GM20431 (cell line): ENCODE data around the gene KRT17.

ENCODE experiments used
- in situ Hi-C: fragments of 300-500 bp; cut with MseI, MboI; formaldehyde crosslinking; loops from one replicate; pipeline ENCODE4 v1.15.0; 2020; ENCODE audit warnings: low sequenced_read_pairs; ENCODE audit not compliant: unreplicated experiment

The KRT17 gene

GRCh38 chr17:41624208-41625101 lies at the start of gene KRT17:
Gene KRT17, minus strand, starts transcription at chr17:41624575. Its CDS starts 66 bp downstream, at chr17:41624509.
- in situ Hi-C loops = no loop called here

GRCh38 chr17:41672153-41672552 lies 47.8 kb upstream of the KRT17 start:
- in situ Hi-C loops = no loop called here

- in situ Hi-C loops = no loop called here
These were observed 43.1 kb upstream of the KRT17 start for GRCh38 chr17:41667280-41668041.

GRCh38 chr17:41666708-41667279 lies 42.4 kb upstream of the KRT17 start:
- in situ Hi-C loops = no loop called here

- in situ Hi-C loops = no loop called here
These were observed 41.9 kb upstream of the KRT17 start for GRCh38 chr17:41666237-41666641.

- in situ Hi-C loops = no loop called here
These were observed 41.3 kb upstream of the KRT17 start for GRCh38 chr17:41665566-41666236.

GRCh38 chr17:41664587-41665565 lies 40.5 kb upstream of the KRT17 start:
- in situ Hi-C loops = no loop called here

GRCh38 chr17:41664172-41664457 lies 39.7 kb upstream of the KRT17 start:
- in situ Hi-C loops = no loop called here

- in situ Hi-C loops = no loop called here
These were observed 39.2 kb upstream of the KRT17 start for GRCh38 chr17:41663451-41664171.

- in situ Hi-C loops = no loop called here
These were observed 35.9 kb upstream of the KRT17 start for GRCh38 chr17:41660221-41660711.

GRCh38 chr17:41659427-41660212 lies 35.2 kb upstream of the KRT17 start:
- in situ Hi-C loops = no loop called here

- in situ Hi-C loops = no loop called here
These were observed 34.5 kb upstream of the KRT17 start for GRCh38 chr17:41658846-41659245.

- in situ Hi-C loops = no loop called here
These were observed 33.6 kb upstream of the KRT17 start for GRCh38 chr17:41657936-41658335.

- in situ Hi-C loops = no loop called here
These were observed 32.9 kb upstream of the KRT17 start for GRCh38 chr17:41657176-41657754.

GRCh38 chr17:41656249-41657023 lies 32.1 kb upstream of the KRT17 start:
- in situ Hi-C loops = no loop called here

GRCh38 chr17:41655611-41656111 lies 31.3 kb upstream of the KRT17 start:
- in situ Hi-C loops = no loop called here
